Stimulated activated naive CD8-positive, alpha-beta T cell treated with anti-CD3 and anti-CD28 coated beads, Interleukin-15, Interleukin-2, amounts not matched to agents 100 ng/mL and 50 ng/mL, for 24 hours (primary cell): Measurements from ENCODE around the gene CNTRL.

ENCODE experiments used
- H3K27ac Mint-ChIP-seq: one replicate; pipeline ENCODE4 v1.8.0; 2021; ENCODE audit warnings: mild to moderate bottlenecking, mixed read lengths
- H3K27me3 Mint-ChIP-seq: one replicate; pipeline ENCODE4 v1.8.0; 2021; ENCODE audit warnings: mixed read lengths
- H3K36me3 Mint-ChIP-seq: one replicate; pipeline ENCODE4 v1.8.0; 2021; ENCODE audit warnings: low read depth, mixed read lengths
- H3K4me1 Mint-ChIP-seq: one replicate; pipeline ENCODE4 v1.8.0; 2021; ENCODE audit warnings: low read depth, mixed read lengths
- H3K4me3 Mint-ChIP-seq: one replicate; pipeline ENCODE4 v1.8.0; 2021; ENCODE audit warnings: mild to moderate bottlenecking, mixed read lengths
- H3K9me3 Mint-ChIP-seq: one replicate; pipeline ENCODE4 v1.8.0; 2021; ENCODE audit warnings: mixed read lengths

CNTRL gene

GRCh38 chr9:121222524-121223171 is 147.9 kb downstream of the CNTRL start:
- Mint-ChIP-seq H3K9me3 (no peaks in the 10 kb centered on the region), H3K4me3 (no peak overlapping the region), H3K27me3 (no peaks in the 10 kb centered on the region), H3K4me1 (peaks cover 5% of the 10 kb centered on the region), H3K36me3 (no peaks in the 10 kb centered on the region), H3K27ac (no peak overlapping the region)

DNA sequence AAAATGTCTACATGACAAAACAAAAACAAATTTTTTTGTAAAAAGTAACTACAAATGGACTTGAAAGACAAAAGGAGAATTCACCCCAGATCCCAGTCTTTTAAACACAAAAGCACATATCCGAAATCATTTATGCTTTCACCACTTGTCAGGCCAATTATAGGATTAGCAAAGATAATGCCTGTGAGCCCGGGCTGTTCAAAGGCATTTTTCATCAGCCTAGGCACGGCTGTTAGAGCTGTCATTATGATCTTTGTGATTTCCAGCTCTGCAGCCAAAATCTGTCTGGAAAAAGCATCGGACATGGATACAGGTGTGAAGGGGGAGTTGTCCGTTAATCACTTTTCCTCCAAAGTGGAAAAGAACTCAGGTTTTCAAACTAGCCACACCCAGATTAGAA is 150.5 kb downstream of the CNTRL start:
- Mint-ChIP-seq H3K27me3 (no peaks in the 10 kb centered on the region), H3K27ac (no peak overlapping the region), H3K9me3 (no peaks in the 10 kb centered on the region), H3K4me1 (no peaks in the 10 kb centered on the region), H3K4me3 (no peak overlapping the region), H3K36me3 (no peaks in the 10 kb centered on the region)

GRCh38 chr9:121226175-121226574 is 151.4 kb downstream of the CNTRL start:
- Mint-ChIP-seq H3K9me3 (no peaks in the 10 kb centered on the region), H3K36me3 (no peaks in the 10 kb centered on the region), H3K4me1 (no peaks in the 10 kb centered on the region), H3K27me3 (no peaks in the 10 kb centered on the region), H3K4me3 (no peak overlapping the region), H3K27ac (no peak overlapping the region)
